Nephron progenitor cell (in vitro differentiated cells): ENCODE results near the gene BARX1.

Source experiments
- DNase-seq: peaks from one replicate; pipeline ENCODE4 v3.0.0; 2021
- H3K27ac Mint-ChIP-seq: 2 replicates; pipeline ENCODE4 v1.8.0; 2021; ENCODE audit warnings: mild to moderate bottlenecking, moderate library complexity, mixed read lengths
- H3K27me3 Mint-ChIP-seq: 2 replicates; pipeline ENCODE4 v1.8.0; 2021; ENCODE audit warnings: mild to moderate bottlenecking, low read depth, mixed read lengths; ENCODE audit not compliant: poor library complexity
- H3K36me3 Mint-ChIP-seq: 2 replicates; pipeline ENCODE4 v1.8.0; 2021; ENCODE audit warnings: low read depth, mixed read lengths
- H3K4me1 Mint-ChIP-seq: 2 replicates; pipeline ENCODE4 v1.8.0; 2021; ENCODE audit warnings: mixed read lengths
- H3K4me3 Mint-ChIP-seq: 2 replicates; pipeline ENCODE4 v1.8.0; 2021; ENCODE audit warnings: mild to moderate bottlenecking, moderate library complexity, mixed read lengths
- H3K9me3 Mint-ChIP-seq: 2 replicates; pipeline ENCODE4 v1.8.0; 2021; ENCODE audit warnings: mild to moderate bottlenecking, moderate library complexity, mixed read lengths
- TF ChIP-seq, protein P1 (sequence below): fragments of 200-600 bp; sonication (generic); IDR thresholded peaks from 2 replicates; pipeline ENCODE4 v1.5.0; 2021; ENCODE audit warnings: antibody characterized with exemption

BARX1 gene, protein sequence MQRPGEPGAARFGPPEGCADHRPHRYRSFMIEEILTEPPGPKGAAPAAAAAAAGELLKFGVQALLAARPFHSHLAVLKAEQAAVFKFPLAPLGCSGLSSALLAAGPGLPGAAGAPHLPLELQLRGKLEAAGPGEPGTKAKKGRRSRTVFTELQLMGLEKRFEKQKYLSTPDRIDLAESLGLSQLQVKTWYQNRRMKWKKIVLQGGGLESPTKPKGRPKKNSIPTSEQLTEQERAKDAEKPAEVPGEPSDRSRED

DNA sequence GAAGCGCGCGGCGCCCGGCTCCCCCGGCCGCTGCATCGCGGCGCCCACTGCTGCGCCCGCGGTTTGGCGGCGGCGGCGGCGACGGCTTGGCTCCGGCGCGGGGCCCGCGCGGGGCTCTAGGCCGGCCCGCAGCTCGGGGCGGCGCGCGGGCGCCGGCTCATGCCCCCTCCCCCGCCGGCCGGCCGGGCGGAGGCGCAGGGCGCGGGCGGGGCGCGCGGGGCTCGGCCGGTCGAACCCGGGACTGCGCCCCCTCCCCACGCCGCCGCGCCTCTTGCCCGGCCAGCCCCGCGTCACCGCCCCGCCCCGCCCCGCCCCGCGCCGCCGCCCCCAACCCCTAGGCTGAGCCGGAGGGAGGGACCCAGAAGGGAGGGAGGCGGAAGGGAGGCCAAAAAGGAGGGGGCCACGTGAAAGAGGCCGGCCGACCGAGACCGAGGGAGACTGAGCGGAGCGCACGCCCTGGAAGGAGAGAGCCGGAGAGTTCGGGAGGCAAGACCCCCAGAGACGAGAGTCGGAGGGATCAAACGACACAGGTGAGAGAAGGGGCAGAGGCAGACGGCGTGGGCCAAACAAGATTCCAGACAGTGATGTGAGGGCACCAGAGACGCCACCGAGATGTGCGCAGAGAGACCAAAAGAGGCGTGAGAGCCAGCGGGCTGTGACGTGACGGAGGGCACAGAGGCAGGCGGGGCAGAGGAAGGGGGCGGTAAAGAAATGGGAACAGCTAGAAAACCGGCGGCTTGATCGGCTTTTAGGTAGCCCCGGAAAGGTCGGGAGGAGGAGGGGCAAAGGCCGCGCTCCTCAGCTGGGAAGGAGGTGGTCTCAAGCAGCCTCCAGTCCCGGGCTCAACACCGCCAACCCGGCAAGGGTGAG lies at the start of gene BARX1:
Gene BARX1, minus strand, starts transcription at position 245 of the 870 bp plus-strand sequence. Its CDS starts 209 bp downstream, at position 36.
- H3K36me3 Mint-ChIP-seq = no peaks in the 10 kb centered on the region
- H3K9me3 Mint-ChIP-seq = peaks cover 8% of the 10 kb centered on the region
- peaks cover 95% of the 10 kb centered on the region for H3K27me3 Mint-ChIP-seq
- DNase-seq = peak; percentile 58
- H3K27ac Mint-ChIP-seq = no peak within 1 kb of the TSS
- TF ChIP-seq, protein P1, sequence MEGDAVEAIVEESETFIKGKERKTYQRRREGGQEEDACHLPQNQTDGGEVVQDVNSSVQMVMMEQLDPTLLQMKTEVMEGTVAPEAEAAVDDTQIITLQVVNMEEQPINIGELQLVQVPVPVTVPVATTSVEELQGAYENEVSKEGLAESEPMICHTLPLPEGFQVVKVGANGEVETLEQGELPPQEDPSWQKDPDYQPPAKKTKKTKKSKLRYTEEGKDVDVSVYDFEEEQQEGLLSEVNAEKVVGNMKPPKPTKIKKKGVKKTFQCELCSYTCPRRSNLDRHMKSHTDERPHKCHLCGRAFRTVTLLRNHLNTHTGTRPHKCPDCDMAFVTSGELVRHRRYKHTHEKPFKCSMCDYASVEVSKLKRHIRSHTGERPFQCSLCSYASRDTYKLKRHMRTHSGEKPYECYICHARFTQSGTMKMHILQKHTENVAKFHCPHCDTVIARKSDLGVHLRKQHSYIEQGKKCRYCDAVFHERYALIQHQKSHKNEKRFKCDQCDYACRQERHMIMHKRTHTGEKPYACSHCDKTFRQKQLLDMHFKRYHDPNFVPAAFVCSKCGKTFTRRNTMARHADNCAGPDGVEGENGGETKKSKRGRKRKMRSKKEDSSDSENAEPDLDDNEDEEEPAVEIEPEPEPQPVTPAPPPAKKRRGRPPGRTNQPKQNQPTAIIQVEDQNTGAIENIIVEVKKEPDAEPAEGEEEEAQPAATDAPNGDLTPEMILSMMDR = no peak
- peaks cover 31% of the 10 kb centered on the region for H3K4me1 Mint-ChIP-seq
- H3K4me3 Mint-ChIP-seq = peak within 1 kb of the TSS; percentile 84

DNA sequence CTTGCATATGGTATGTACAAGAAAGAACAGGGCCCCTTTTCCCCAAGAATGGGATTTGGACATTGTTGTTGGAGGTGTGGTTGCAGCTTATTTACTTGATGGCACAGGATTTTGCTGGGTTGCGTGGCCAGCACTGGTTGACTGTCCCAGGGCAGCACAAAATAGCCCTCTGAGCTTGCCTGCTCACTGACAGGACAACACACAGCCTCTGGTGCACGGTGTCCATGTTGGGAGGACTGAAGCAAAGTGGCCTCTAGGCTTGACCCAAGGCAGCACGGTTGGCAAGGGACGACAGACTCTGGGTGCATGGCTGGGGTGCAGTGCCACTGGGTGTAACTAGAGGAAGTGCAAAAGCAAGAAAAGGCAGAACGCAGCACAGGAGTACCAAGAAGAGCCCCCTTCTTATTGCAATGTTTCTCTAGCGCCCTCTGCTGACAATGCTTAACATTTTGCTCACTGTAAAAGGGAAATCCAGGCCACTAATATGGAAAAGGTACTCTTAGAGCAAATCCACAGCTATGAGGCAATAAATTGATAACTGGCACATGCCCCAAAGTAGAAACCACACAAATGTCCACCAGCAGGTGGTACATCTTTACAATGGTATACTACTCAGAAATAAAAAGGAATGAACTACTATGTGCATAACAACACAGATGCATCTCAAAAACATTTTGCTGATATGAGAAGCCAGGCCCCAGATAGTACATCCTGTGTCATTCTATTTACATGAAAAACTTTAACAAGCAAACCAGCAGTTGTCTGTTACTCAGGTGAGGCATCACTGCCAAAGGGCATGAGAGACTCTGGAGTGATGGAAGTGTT lies 47.4 kb upstream of the BARX1 start:
- Mint-ChIP-seq H3K4me1 (no peaks in the 10 kb centered on the region), H3K27me3 (peaks cover 34% of the 10 kb centered on the region), H3K36me3 (no peaks in the 10 kb centered on the region), H3K9me3 (no peaks in the 10 kb centered on the region), H3K4me3 (no peak overlapping the region), H3K27ac (no peak overlapping the region)
- TF ChIP-seq, protein P1 = peak; percentile 83
- DNase-seq = peak; percentile 64

DNA sequence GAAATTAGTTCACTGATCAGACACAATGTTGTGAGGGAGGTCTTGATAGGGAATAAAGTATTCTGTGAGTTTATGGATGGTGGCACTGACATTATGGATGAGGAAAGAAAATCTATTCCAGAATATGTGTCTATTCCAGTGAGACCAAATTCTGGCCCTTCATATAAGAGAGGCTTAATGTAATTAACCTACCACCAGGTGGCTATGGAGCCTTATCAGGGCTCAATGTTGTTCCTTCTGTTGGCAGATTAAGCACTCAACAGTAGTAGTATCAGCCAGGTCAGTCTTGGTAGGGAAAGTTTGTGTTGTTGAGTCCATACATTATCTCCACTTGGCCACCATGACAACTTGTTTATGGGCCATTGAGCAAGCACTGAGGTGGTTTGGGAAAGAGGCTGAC lies 41.7 kb upstream of the BARX1 start:
- Mint-ChIP-seq H3K27ac (no peak overlapping the region), H3K27me3 (peaks cover 20% of the 10 kb centered on the region), H3K4me3 (no peak overlapping the region), H3K9me3 (no peaks in the 10 kb centered on the region), H3K36me3 (no peaks in the 10 kb centered on the region), H3K4me1 (peaks cover 10% of the 10 kb centered on the region)
- TF ChIP-seq, protein P1 = no peak
- DNase-seq = no peak

DNA sequence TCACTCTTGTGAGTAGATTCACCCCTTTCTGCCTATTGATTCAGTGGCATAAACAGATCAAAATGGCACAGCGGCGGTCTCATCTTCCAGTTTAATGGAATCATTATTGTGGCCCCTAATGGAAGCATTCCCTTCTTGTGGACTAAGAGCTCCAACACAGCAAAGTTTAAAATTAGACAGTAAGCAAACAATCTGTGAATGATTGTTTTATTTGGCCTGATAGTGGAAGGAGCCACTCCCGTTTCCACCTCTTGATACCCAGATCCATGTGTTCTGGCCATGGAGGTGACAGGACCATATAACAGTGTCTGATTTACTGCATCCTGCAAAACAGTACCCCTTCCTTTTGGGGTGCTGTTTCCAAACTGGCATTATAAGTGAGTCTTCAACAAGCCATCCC lies 41.2 kb upstream of the BARX1 start:
- no peak for DNase-seq
- H3K9me3 Mint-ChIP-seq = no peaks in the 10 kb centered on the region
- H3K4me3 Mint-ChIP-seq = no peak overlapping the region
- H3K36me3 Mint-ChIP-seq = no peaks in the 10 kb centered on the region
- TF ChIP-seq, protein P1 = no peak
- H3K27ac Mint-ChIP-seq = no peak overlapping the region
- peaks cover 10% of the 10 kb centered on the region for H3K4me1 Mint-ChIP-seq
- H3K27me3 Mint-ChIP-seq = peaks cover 22% of the 10 kb centered on the region

DNA sequence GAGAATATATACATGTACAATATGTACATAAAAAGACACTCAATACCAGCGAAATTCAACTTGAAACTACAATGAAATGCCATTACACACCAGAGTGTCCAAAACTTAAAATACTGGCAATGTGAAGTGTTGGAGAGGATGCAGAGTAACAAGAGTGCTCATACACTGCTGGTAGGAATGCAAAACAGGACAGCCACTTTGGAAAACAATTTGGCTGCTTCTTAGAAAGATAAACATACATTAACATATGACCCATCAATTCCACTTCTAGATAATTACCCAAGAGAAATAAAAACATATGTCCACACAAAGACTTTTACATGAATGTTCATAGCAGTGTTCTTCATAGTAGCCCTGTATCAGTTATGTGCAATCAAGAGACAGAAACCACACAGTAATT lies 39.4 kb upstream of the BARX1 start:
- H3K9me3 Mint-ChIP-seq = peaks cover 15% of the 10 kb centered on the region
- peaks cover 26% of the 10 kb centered on the region for H3K27me3 Mint-ChIP-seq
- H3K4me3 Mint-ChIP-seq = no peak overlapping the region
- no peak for DNase-seq
- TF ChIP-seq, protein P1 = no peak
- H3K27ac Mint-ChIP-seq = no peak overlapping the region
- H3K4me1 Mint-ChIP-seq = peaks cover 10% of the 10 kb centered on the region
- H3K36me3 Mint-ChIP-seq = no peaks in the 10 kb centered on the region
